HepG2 (cell line): Measurements from ENCODE around the gene SEMA3F. TPM values are rescaled to one million over a fixed set of nuclear protein-coding genes. Genes with fewer than 3 reads are reported as not detected.

Source experiments
- ATAC-seq: fragments of 200-7000 bp; cut with Tn5 transposase; 3 replicates; pipeline ENCODE4 v1.9.1; 2020; ENCODE audit warnings: mild to moderate bottlenecking, moderate library complexity
- BruUV-seq: library from RNA; stranded (reverse); fragments of 400-500 nt; replicated peaks from 2 replicates; lab custom pipeline; 2021; lab: Mats Ljungman, UMichigan
- CTCF ChIA-PET: fragments of 300-600 bp; formaldehyde crosslinking; extraction: SDS; loops from one replicate; lab custom pipeline; 2021; ENCODE audit warnings: low total read pairs, inconsistent platforms, low intra/inter-chr PET ratio; lab: Yijun Ruan, JAX
- POLR2A ChIA-PET: fragments of 350-600 bp; sonication (Branson Sonifier 250); formaldehyde crosslinking; loops from one replicate; lab custom pipeline; 2020; ENCODE audit warnings: antibody characterized with exemption, inconsistent platforms; lab: Yijun Ruan, JAX
- DNase-seq: peaks from one replicate; pipeline ENCODE4 v3.0.0-alpha.2; 2015; ENCODE audit warnings: low spot score
- FAIRE-seq: peaks from 3 replicates; lab custom pipeline; 2011; peaks lifted over from hg19 to GRCh38; lab: Jason Lieb, UNC
- H2AFZ ChIP-seq: one replicate; pipeline ENCODE4 v1.6.1; 2011; ENCODE audit warnings: low read length, inconsistent platforms
- H3K27ac ChIP-seq: fragments of 300-600 bp; 3 replicates; pipeline ENCODE4 v1.8.0; 2011; ENCODE audit warnings: mixed run types, mild to moderate bottlenecking, mixed read lengths, low read length, inconsistent platforms; ENCODE audit not compliant: insufficient read depth; ENCODE audit errors: extremely low read length
- H3K27me3 ChIP-seq, 2 experiments: fragments of 200-600 bp in 1 of 2; 2 replicates in 1 of 2; 3 replicates in 1 of 2; pipeline versions ENCODE4 v1.6.0 to v1.8.0; 2011; ENCODE audit warnings: low read length in 2 of 2, mild to moderate bottlenecking in 2 of 2, moderate library complexity in 2 of 2, inconsistent platforms in 1 of 2; ENCODE audit not compliant: insufficient read depth in 2 of 2, control insufficient read depth in 1 of 2
- H3K36me3 ChIP-seq, 2 experiments: fragments of 200-600 bp in 1 of 2; replicated peaks in 1 of 2; 2 replicates in 1 of 2; 3 replicates in 1 of 2; pipeline versions ENCODE4 v1.5.1 to v1.8.0; 2011; ENCODE audit warnings: low read length in 2 of 2, inconsistent platforms in 1 of 2; ENCODE audit not compliant: insufficient read depth in 2 of 2, control insufficient read depth in 1 of 2
- H3K4me1 ChIP-seq: 2 replicates; pipeline ENCODE4 v1.5.1; 2012; ENCODE audit warnings: low read length, inconsistent platforms; ENCODE audit not compliant: insufficient read depth
- H3K4me2 ChIP-seq: 2 replicates; pipeline ENCODE4 v1.6.0; 2011; ENCODE audit warnings: low read depth, low read length, inconsistent platforms
- H3K4me3 ChIP-seq, 3 experiments: fragments of 200-600 bp in 1 of 3; sonication (generic), shearing (Covaris generic) in 1 of 3; replicated peaks in 1 of 3; 2 replicates each; pipeline ENCODE4 v1.5.1; 2011 to 2016; ENCODE audit warnings: low read length in 3 of 3, inconsistent platforms in 2 of 3, low read depth in 2 of 3, mild to moderate bottlenecking in 2 of 3, control low read depth in 1 of 3, mixed read lengths in 1 of 3; ENCODE audit not compliant: insufficient read depth in 1 of 3
- H3K79me2 ChIP-seq: one replicate; pipeline ENCODE4 v1.6.1; 2011; ENCODE audit warnings: low read length, inconsistent platforms; ENCODE audit not compliant: insufficient read depth
- H3K9ac ChIP-seq: 2 replicates; pipeline ENCODE4 v1.6.0; 2011; ENCODE audit warnings: mild to moderate bottlenecking, low read depth, low read length, inconsistent platforms; ENCODE audit not compliant: insufficient read depth
- H3K9me3 ChIP-seq: 2 replicates; pipeline ENCODE4 v1.5.1; 2012; ENCODE audit warnings: mild to moderate bottlenecking, low read length
- H4K20me1 ChIP-seq: 2 replicates; pipeline ENCODE4 v1.6.0; 2011; ENCODE audit warnings: inconsistent platforms, mild to moderate bottlenecking, low read length, moderate library complexity; ENCODE audit not compliant: insufficient read depth
- HDAC6 ChIP-seq: fragments of 200-600 bp; sonication (generic); IDR thresholded peaks from 2 replicates; pipeline ENCODE4 v1.7.0; 2017; ENCODE audit warnings: mild to moderate bottlenecking, antibody characterized with exemption, low read length, low read depth
- TMF1 ChIP-seq: sonication (generic); formaldehyde crosslinking; IDR thresholded peaks from 2 replicates; pipeline ENCODE4 v1.8.1; 2022; ENCODE audit warnings: low read depth, missing genetic modification reagents
- ZNF263 ChIP-seq: sonication (generic); formaldehyde crosslinking; IDR thresholded peaks from 2 replicates; pipeline ENCODE4 v1.4.0; 2020; ENCODE audit warnings: missing genetic modification reagents
- ZNF407 ChIP-seq: sonication (generic); formaldehyde crosslinking; IDR thresholded peaks from one replicate; pipeline ENCODE4 v1.5.1; 2020; ENCODE audit warnings: mild to moderate bottlenecking, missing genetic modification reagents; ENCODE audit errors: not compliant biosample characterization
- ZNF430 ChIP-seq: sonication (generic); formaldehyde crosslinking; IDR thresholded peaks from 2 replicates; pipeline ENCODE4 v1.9.0; 2021; ENCODE audit warnings: mild to moderate bottlenecking, missing genetic modification reagents
- ZNF773 ChIP-seq: sonication (generic); formaldehyde crosslinking; IDR thresholded peaks from 2 replicates; pipeline ENCODE4 v1.4.0; 2020; ENCODE audit warnings: missing genetic modification reagents, borderline replicate concordance
- WGBS: methylation state at CpG from one replicate; pipeline ENCODE4 v1.1.6; 2017; ENCODE audit warnings: low lambda C conversion rate; 5-methylcytosine and 5-hydroxymethylcytosine counted together
- in situ Hi-C: cut with HindIII; loops from 2 replicates; pipeline ENCODE4 v1.10.0; 2017; ENCODE audit warnings: low pct_unique_long_range_greater_than_20kb; ENCODE audit not compliant: extremely low pct_ligation_motif_present
- intact Hi-C: fragments of 100-400 bp; cut with micrococcal nuclease; formaldehyde crosslinking; loops from one replicate; pipeline ENCODE4 v1.10.0; 2022; ENCODE audit not compliant: unreplicated experiment
- polyA plus RNA-seq, 8 experiments: library from polyadenylated mRNA; depleted of rRNA in 3 of 8; stranded (reverse) in 7 of 8; unstranded in 1 of 8; fragments of >200 nt; fragmentation: Illumina TruSeq in 4 of 8; extraction: Trizol in 4 of 8; gene quantifications; 2 replicates each; pipeline versions ENCODE4 v1.2.1 to v1.2.3, GENCODE V29; 2011 to 2016; ENCODE audit warnings: low read depth in 4 of 8, missing spikeins in 1 of 8, mixed read lengths in 1 of 8; ENCODE audit not compliant: insufficient read depth in 1 of 8
- total RNA-seq, 5 experiments: library from RNA; depleted of rRNA; stranded (reverse); fragments of >200 nt; fragmentation: Illumina TruSeq; extraction: Trizol; gene quantifications; 2 replicates each; pipeline ENCODE4 v1.2.3, GENCODE V29; 2016; ENCODE audit warnings: low read depth in 1 of 5

SEMA3F gene
- total and polyA plus RNA-seq, 2 of the 13 experiments (the other 11 are each of a cell fraction or from before 2014, with no cell fraction given): 7.6 to 17.2 TPM

GRCh38 chr3:50137531-50137930 is 17.6 kb upstream of the SEMA3F start:
- intact Hi-C loops (no loop called here), in situ Hi-C loops (no loop called here)
- Histone ChIP-seq H3K4me1 (peaks cover 7% of the 10 kb centered on the region; the same call in 1 of the 2 replicates), H3K4me3 (no peak overlapping the region), H3K27me3 (peaks cover 28 to 67% of the 10 kb centered on the region in 2 experiments; a peak in 4 of 5 replicates), H2AFZ (no peak overlapping the region), H3K79me2 (no peaks in the 10 kb centered on the region), H3K4me2 (no peak overlapping the region), H3K9ac (no peak overlapping the region), H3K36me3 (no peaks in the 10 kb centered on the region), H3K9me3 (no peaks in the 10 kb centered on the region), H4K20me1 (no peaks in the 10 kb centered on the region), H3K27ac (no peak overlapping the region)
- 16% methylated on average over 4 of the region's 6 CpGs for WGBS
- no TSS peak for BruUV-seq
- FAIRE-seq (no peak), ATAC-seq (peak; percentile 9; the same call in 2 of the 3 replicates), DNase-seq (no peak)
- ChIA-PET POLR2A (interaction anchor here (0.9 to 1.9 kb wide), 3 partner anchors 10 to 19 kb away, joined by 3 to 6 read pairs (median 3); no protein-coding TSS in a partner anchor), CTCF (no interaction called here)
- TF ChIP-seq HDAC6: no peak
- peak; percentile 75 for TF ChIP-seq ZNF263 (CRISPR knock-in tag)
- TF ChIP-seq ZNF430 (CRISPR knock-in tag): no peak
- TF ChIP-seq ZNF407 (CRISPR knock-in tag): no peak
- no peak for TF ChIP-seq TMF1 (CRISPR knock-in tag)
- TF ChIP-seq ZNF773 (CRISPR knock-in tag): no peak
